H1 (cell line): Measurements from ENCODE around the gene GAS2L1.

Experiments
- ATF3 ChIP-seq: IDR thresholded peaks from 2 replicates; pipeline ENCODE4 v1.6.1; 2011; ENCODE audit warnings: low read depth, mild to moderate bottlenecking, low read length; ENCODE audit not compliant: insufficient read depth
- CBX8 ChIP-seq: fragments of 300-800, 300-1000 bp; sonication (generic); IDR thresholded peaks from 2 replicates; pipeline ENCODE4 v1.7.1; 2016; ENCODE audit warnings: low read depth, low read length, borderline replicate concordance
- CHD2 ChIP-seq: IDR thresholded peaks from 2 replicates; pipeline ENCODE4 v1.6.1; 2012; ENCODE audit warnings: low read length, improper control_type of control experiment
- CHD7 ChIP-seq: fragments of 300-600 bp; sonication (generic); IDR thresholded peaks from 2 replicates; pipeline ENCODE4 v1.7.1; 2012; ENCODE audit warnings: low read length, moderate library complexity, mild to moderate bottlenecking, inconsistent platforms; ENCODE audit not compliant: insufficient replicate concordance
- CTCF ChIP-seq, 3 experiments: IDR thresholded peaks; 1 replicate in 2 of 3; 2 replicates in 1 of 3; pipeline versions ENCODE4 v1.5.1 to v1.6.1; 2011; ENCODE audit warnings: low read length in 3 of 3, mild to moderate bottlenecking in 3 of 3, inconsistent platforms in 2 of 3, low read depth in 1 of 3, moderate library complexity in 1 of 3; ENCODE audit not compliant: insufficient read depth in 1 of 3; ENCODE audit errors: control extremely low read depth in 1 of 3
- EP300 ChIP-seq, 2 experiments: IDR thresholded peaks; 1 replicate in 1 of 2; 2 replicates in 1 of 2; pipeline ENCODE4 v1.6.1; 2011 to 2012; ENCODE audit warnings: low read depth in 2 of 2, low read length in 2 of 2, mild to moderate bottlenecking in 2 of 2, borderline replicate concordance in 1 of 2, inconsistent platforms in 1 of 2, moderate library complexity in 1 of 2
- EZH2 ChIP-seq: fragments of 200-600 bp; sonication (generic); IDR thresholded peaks from 2 replicates; pipeline ENCODE4 v1.7.1; 2012; ENCODE audit warnings: low read depth, mild to moderate bottlenecking, moderate library complexity, low read length, inconsistent platforms; ENCODE audit not compliant: severe bottlenecking
- GTF2F1 ChIP-seq: IDR thresholded peaks from 2 replicates; pipeline ENCODE4 v1.6.1; 2012; ENCODE audit warnings: low read depth, low read length, improper control_type of control experiment, borderline replicate concordance
- MAX ChIP-seq: IDR thresholded peaks from 2 replicates; pipeline ENCODE4 v1.6.1; 2012; ENCODE audit warnings: inconsistent platforms
- POLR2AphosphoS5 ChIP-seq: IDR thresholded peaks from 2 replicates; pipeline ENCODE4 v1.6.1; 2011; ENCODE audit warnings: low read depth, low read length
- RAD21 ChIP-seq, 2 experiments: IDR thresholded peaks in 1 of 2; conservative IDR thresholded peaks in 1 of 2; 2 replicates each; pipeline ENCODE4 v1.6.1; 2011; ENCODE audit warnings: low read depth in 2 of 2, low read length in 2 of 2, improper control_type of control experiment in 1 of 2, inconsistent platforms in 1 of 2, mild to moderate bottlenecking in 1 of 2, moderate library complexity in 1 of 2
- RXRA ChIP-seq: IDR thresholded peaks from 2 replicates; pipeline ENCODE4 v1.6.1; 2011; ENCODE audit warnings: low read depth, mild to moderate bottlenecking, low read length, moderate library complexity; ENCODE audit not compliant: insufficient read depth
- SIRT6 ChIP-seq: IDR thresholded peaks from one replicate; pipeline ENCODE4 v1.7.1; 2012; ENCODE audit warnings: low read length, inconsistent platforms

GRCh38 chr22:29330753-29331152 is 24.3 kb downstream of the GAS2L1 start:
- TF ChIP-seq MAX, result no peak
- TF ChIP-seq CTCF (IDR thresholded peaks at IDR 0.05; ENCODE audit: control extremely low read depth in 1 of 3, insufficient read depth in 1 of 3, low read depth in 1 of 3, low read length in 3 of 3), result no peak
- no peak for TF ChIP-seq RXRA
- no peak for TF ChIP-seq EZH2
- no peak for TF ChIP-seq CHD7
- TF ChIP-seq RAD21 (IDR thresholded peaks at IDR 0.05 in 1 of 2, conservative IDR thresholded peaks at IDR 0.05 in 1 of 2; ENCODE audit: low read depth in 2 of 2, low read length in 2 of 2), result no peak
- no peak for TF ChIP-seq SIRT6
- TF ChIP-seq EP300 (IDR thresholded peaks at IDR 0.05; ENCODE audit: borderline replicate concordance in 1 of 2, low read depth in 2 of 2, low read length in 2 of 2), result no peak
- TF ChIP-seq CBX8, result no peak
- no peak for TF ChIP-seq GTF2F1
- no peak for TF ChIP-seq ATF3
- TF ChIP-seq POLR2AphosphoS5, result no peak
- no peak for TF ChIP-seq CHD2
